EL (cell line): ENCODE measurements around the gene PXYLP1.

Source experiments
- DNase-seq: peaks from one replicate; pipeline ENCODE4 v3.0.0-alpha.2; 2016

Gene PXYLP1

GRCh38 chr3:141253326-141253725 lies 21.7 kb downstream of the PXYLP1 start:
- no peak for DNase-seq

DNA sequence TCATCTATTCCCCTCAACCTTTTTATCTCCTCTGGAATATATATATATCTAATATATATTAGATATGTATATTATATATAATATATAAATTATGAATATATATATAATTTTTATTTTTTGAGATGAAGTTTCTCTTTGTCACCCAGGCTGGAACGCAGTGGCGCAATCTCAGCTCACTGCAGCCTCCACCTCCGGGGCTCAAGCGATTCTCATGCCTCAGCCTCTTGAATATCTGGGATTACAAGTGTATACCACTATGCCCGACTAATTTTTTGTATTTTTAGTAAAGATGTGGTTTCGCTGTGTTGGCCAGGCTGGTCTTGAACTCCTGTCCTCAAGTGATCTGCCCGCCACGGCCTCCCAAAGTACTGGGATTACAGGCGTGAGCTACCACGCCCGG lies 22.2 kb downstream of the PXYLP1 start:
- DNase-seq = no peak

GRCh38 chr3:141255137-141255845 lies 23.7 kb downstream of the PXYLP1 start:
- no peak for DNase-seq

- DNase-seq = no peak
Measured at GRCh38 chr3:141255846-141256261, 24.2 kb downstream of the PXYLP1 start.

GRCh38 chr3:141256820-141257219 lies 25.2 kb downstream of the PXYLP1 start:
- no peak for DNase-seq

DNA sequence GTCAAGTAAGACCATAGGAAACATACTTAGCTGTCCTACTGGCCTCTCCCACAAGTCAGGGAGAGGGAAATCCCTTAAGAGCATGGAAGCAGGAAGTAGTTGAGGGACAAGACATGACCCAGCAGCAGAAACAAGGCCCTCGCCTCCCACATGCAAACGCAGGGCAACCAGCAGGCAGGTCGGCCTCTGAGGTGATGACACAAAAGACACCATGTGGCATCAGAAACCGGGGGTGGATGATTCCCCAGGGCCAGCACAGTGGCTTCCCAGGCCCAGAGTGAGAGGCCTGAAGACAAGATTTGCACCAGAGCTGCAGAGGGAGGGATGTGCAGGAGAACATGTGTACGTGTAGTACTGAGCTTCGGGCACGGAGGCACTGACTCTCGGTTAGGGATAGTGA lies 26.3 kb downstream of the PXYLP1 start:
- DNase-seq = no peak

DNA sequence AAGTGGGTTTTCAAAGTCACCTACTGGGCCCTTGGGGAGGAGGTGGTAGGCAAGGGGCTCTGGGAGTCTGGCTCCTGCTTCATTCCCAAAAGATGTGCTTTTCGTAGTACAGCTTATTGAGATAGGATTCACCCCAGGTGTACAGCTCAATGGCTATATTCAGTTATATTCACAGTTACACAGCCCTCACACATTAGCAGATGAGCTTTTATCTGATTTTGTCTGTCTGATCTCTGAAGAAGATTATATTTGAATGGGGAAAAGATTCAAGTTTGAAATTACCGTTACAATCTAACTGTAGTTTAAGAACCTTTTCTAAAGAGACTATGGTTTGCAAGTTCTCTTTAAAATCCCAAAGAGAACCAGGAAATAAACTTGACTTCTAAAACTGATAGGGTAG lies 27.3 kb downstream of the PXYLP1 start:
- DNase-seq = no peak

GRCh38 chr3:141259821-141260629 lies 28.4 kb downstream of the PXYLP1 start:
- no peak for DNase-seq

GRCh38 chr3:141260630-141260927 lies 29.0 kb downstream of the PXYLP1 start:
- DNase-seq = no peak

- DNase-seq = no peak
Measured at GRCh38 chr3:141261472-141262307, 30.1 kb downstream of the PXYLP1 start.

GRCh38 chr3:141262308-141262705 lies 30.7 kb downstream of the PXYLP1 start:
- DNase-seq = peak; percentile 79

DNA sequence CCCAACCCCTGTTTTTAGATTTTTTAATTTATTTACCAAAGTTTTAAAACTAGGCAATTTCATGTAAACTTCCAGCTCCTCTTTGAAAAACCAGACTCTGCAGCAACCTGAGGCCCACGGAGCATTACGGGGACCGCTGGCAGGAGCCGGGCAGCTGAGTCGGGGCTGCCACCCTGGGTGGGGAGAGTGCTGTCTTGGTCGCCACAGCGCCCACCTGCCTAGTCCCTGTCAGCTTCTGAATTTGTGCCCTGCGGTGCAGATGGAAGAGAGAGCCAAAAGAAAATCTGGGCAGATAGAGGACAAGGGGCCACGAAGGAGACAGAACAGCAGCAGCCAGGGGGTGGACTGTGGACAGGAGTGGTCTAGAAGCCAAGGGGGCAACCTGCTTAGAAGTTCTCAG lies 34.6 kb downstream of the PXYLP1 start:
- DNase-seq = no peak

DNA sequence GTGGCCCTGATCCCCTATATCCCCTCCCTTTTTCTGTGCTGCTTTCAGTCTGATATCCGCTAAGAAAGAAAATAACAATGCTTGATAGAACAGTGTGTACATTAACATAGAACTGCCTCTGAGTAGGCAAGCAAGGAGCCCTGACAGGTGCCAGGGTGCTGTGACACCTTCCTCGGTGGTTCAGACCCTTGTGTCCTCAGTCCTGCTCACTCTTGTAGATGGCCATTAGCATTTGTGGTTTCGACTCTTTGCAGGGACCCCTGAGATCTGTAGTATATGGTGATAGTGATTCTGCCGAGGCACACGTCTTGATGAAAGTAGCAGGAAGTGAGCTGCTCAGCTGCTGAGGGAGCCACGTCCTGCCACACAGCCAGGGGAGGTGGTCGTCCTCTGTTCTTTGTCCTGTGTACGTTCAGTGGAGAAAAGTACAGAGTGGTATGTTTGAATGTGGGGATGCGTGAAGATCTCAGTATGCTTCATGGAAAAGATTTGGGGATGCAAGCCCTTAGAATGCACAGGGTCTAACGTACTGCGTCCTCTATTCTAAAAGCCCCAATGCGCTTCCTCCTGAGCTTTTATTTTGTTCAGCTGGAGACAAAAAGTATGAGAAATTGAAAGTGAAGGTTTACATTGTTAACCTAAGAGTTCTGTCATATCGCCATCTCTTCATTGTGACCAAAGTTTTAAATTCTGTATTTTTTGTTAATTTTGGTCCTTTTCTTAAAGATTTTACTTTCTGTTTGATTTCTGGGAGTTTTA lies 35.4 kb downstream of the PXYLP1 start:
- no peak for DNase-seq

- no peak for DNase-seq
Measured at GRCh38 chr3:141267629-141268028, 36.0 kb downstream of the PXYLP1 start.

DNA sequence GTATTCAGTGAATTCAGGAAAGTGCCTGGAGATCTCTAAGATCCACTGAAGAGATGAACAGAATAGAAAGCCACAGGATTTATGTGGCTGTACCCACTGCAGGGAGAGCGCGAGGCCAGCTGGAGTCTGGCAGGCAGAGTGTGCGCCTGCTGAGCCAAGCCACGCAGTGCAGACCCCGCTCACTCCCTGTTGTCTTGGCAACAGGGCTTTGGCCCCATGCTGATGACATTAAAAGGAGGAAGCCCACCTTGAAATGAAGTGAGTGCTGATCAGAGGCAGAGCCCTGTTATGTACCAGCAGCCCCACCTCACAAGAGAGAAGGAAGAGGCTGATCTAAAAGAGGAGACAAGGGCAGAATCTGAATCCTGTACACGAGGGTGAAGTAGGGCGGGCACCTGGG lies 36.7 kb downstream of the PXYLP1 start:
- DNase-seq = no peak

GRCh38 chr3:141268791-141269190 lies 37.2 kb downstream of the PXYLP1 start:
- DNase-seq = no peak

GRCh38 chr3:141269961-141270360 lies 38.3 kb downstream of the PXYLP1 start:
- no peak for DNase-seq

DNA sequence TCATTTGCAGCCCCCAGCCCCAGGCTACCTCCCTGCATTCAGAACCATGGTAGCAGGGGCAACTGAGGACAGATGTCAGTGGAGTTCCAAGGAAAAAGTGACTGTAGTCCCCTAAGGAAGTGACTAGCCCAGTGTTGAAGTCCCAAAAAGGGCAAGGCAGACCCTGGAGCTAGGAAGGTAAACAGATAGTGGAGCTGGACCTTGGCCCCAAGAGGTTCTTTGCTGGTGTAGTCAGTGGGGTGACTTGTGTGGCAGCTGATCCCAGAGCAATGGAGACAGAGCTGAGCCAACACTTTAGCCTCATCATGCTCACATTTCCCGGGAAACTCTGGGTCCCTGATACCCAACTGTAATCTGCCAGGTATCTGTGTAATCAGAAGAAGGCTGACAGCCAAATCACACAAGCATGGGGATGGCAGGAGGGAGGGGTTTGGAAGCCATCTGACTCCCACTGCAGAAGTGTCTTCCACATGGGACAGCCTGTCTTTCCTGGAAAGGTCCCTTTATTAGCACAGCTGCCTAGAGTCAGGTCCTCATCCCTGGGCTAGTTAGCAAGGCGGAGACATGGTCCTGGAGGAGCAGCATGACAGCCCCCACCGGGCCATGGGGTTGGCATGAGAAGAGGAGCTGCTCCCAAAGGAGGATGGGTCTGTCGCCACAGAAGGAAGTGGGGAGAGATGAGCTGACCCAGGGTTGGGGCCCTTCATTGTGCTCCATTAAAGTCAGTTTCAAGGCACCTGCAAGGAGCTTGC lies 39.8 kb downstream of the PXYLP1 start:
- no peak for DNase-seq

DNA sequence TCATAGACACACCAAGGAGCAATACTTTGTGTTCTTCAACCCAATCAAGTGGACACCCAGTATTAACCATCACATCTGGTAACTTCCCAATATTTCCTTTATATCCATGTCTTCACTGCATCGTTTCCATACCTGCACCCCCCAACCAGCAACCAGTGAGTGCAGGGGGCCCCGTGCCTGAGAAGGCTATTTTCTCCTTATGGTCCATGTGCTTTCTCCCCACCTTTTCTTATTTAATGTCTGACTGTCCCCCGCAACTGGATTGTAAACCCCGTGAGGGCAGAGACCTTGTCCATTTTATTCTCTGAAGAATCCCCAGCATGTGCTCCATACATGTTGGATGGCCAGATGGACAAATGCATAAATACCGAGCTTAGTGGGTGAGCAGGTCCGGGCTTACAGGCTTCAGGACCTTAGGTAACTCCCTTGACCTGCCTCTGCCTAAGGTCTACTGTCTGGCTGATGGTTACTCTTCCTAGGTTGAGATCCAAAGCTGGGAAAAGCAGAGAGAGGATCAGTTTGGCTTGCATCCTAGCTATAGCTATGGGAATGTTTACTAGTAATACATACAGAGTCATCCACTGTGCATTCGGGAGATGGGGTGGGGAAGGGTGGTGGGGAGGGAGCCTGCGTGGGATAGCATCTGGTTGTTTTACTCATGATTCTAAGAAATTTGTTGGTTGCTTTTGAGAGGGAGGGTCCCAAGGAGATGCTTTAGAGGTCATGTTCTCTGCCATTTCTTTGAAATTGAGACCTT lies 41.5 kb downstream of the PXYLP1 start:
- DNase-seq = no peak

- DNase-seq = no peak
Measured at GRCh38 chr3:141273700-141274410, 42.2 kb downstream of the PXYLP1 start.
